ENCODE results near the gene ANGPTL4. TPM values are rescaled to one million over a fixed set of nuclear protein-coding genes. Genes with fewer than 3 reads are reported as not detected.

ANGPTL4 gene
- total and polyA plus RNA-seq, 2 of the 13 experiments (the other 11 are each of a cell fraction or from before 2014, with no cell fraction given), result 0.80 to 21.7 TPM

GRCh38 chr19:8321067-8321985, 42.6 kb upstream of the ANGPTL4 start, which contains the start of the genes NDUFA7 and RPS28 (continued):
- TF ChIP-seq ZNF567 (CRISPR knock-in tag; IDR thresholded peaks at IDR 0.05; ENCODE audit: borderline replicate concordance) (peak; percentile 88), ZFX (CRISPR knock-in tag; IDR thresholded peaks at IDR 0.05; ENCODE audit: low read depth) (peak; percentile 89), SSRP1 (CRISPR knock-in tag; IDR thresholded peaks at IDR 0.05) (no peak), RBM39 (IDR thresholded peaks at IDR 0.05; ENCODE audit: low read depth, low read length, poor library complexity, severe bottlenecking) (peak; percentile 57), TSC22D2 (CRISPR knock-in tag; IDR thresholded peaks at IDR 0.05; ENCODE audit: borderline replicate concordance) (no peak), RNF2 (conservative IDR thresholded peaks at IDR 0.05; ENCODE audit: low read depth) (no peak), NBN (conservative IDR thresholded peaks at IDR 0.05) (no peak), E2F1 (CRISPR knock-in tag; IDR thresholded peaks at IDR 0.05) (peak; percentile 15; the same call in 1 of the 2 replicates), ATF7 (IDR thresholded peaks at IDR 0.05) (peak; percentile 43; the same call in 1 of the 2 replicates), ATF7 (CRISPR knock-in tag; IDR thresholded peaks at IDR 0.05) (peak; percentile 65; the same call in 1 of the 2 replicates), ZNF761 (CRISPR knock-in tag; conservative IDR thresholded peaks at IDR 0.05) (peak; percentile 67; the same call in 1 of the 2 replicates), ZNF709 (CRISPR knock-in tag; IDR thresholded peaks at IDR 0.05) (0 out of 2 replicates have a peak, but pooled peaks have one; percentile 7), NR2F1 (CRISPR knock-in tag; IDR thresholded peaks at IDR 0.05) (peak in 1 of 2 experiments; percentile 53; a peak in 1 of 4 replicates), ZSCAN25 (CRISPR knock-in tag; IDR thresholded peaks at IDR 0.05) (0 out of 2 replicates have a peak, but pooled peaks have one; percentile 30), FUBP1 (CRISPR knock-in tag; IDR thresholded peaks at IDR 0.05; ENCODE audit: borderline replicate concordance) (no peak), ZNF557 (CRISPR knock-in tag; IDR thresholded peaks at IDR 0.05) (peak; percentile 58; the same call in 1 of the 2 replicates), ETV6 (CRISPR knock-in tag; conservative IDR thresholded peaks at IDR 0.05) (no peak), ZNF772 (CRISPR knock-in tag; IDR thresholded peaks at IDR 0.05) (peak; percentile 93; the same call in 1 of the 2 replicates), PTBP1 (IDR thresholded peaks at IDR 0.05; ENCODE audit: low read depth, low read length, poor library complexity, severe bottlenecking) (peak; percentile 28), CBX2 (IDR thresholded peaks at IDR 0.05; ENCODE audit: low read depth, low read length) (no peak), CBX2 (CRISPR knock-in tag; IDR thresholded peaks at IDR 0.05; ENCODE audit: low read depth) (no peak), ZNF546 (CRISPR knock-in tag; conservative IDR thresholded peaks at IDR 0.05) (peak; percentile 71; the same call in 1 of the 2 replicates), ZNF629 (CRISPR knock-in tag; conservative IDR thresholded peaks at IDR 0.05) (0 out of 2 replicates have a peak, but pooled peaks have one; percentile 34), SIN3B (IDR thresholded peaks at IDR 0.05; ENCODE audit: low read length) (peak; percentile 90), SALL2 (CRISPR knock-in tag; IDR thresholded peaks at IDR 0.05) (peak; percentile 91; the same call in 1 of the 2 replicates), FOSL2 (CRISPR knock-in tag; IDR thresholded peaks at IDR 0.05) (peak; percentile 60)
